Urinary bladder (tissue), 4 donors: ENCODE data around the gene TRIM60. TPM values are rescaled to one million over a fixed set of nuclear protein-coding genes. Genes with fewer than 3 reads are reported as not detected.
"Not testable (repeated sequence)": the region's sequence is repeated elsewhere in the genome, so short reads cannot be mapped to it uniquely, and the experiment has no call there.

Source experiments
- DNase-seq: peaks from one replicate; pipeline ENCODE4 v3.0.0-alpha.2; 2015; ENCODE audit errors: extremely low spot score
- H3K27ac ChIP-seq: one replicate; pipeline ENCODE4 v1.5.1; 2013; ENCODE audit warnings: low read depth, mild to moderate bottlenecking, moderate library complexity
- H3K36me3 ChIP-seq: one replicate; pipeline ENCODE4 v1.6.1; 2013; ENCODE audit warnings: mild to moderate bottlenecking, moderate library complexity; ENCODE audit not compliant: insufficient read depth
- H3K4me1 ChIP-seq: one replicate; pipeline ENCODE4 v1.6.1; 2013; ENCODE audit warnings: mild to moderate bottlenecking, moderate library complexity; ENCODE audit not compliant: insufficient read depth
- H3K4me3 ChIP-seq: one replicate; pipeline ENCODE4 v1.5.1; 2013; ENCODE audit warnings: low read depth, low read length
- WGBS: extraction: QIAGEN DNeasy Blood & Tissue Kit; methylation state at CpG from one replicate; pipeline ENCODE4 v1.1.7; 2013; 5-methylcytosine and 5-hydroxymethylcytosine counted together
- polyA plus RNA-seq: library from polyadenylated mRNA; stranded (reverse); fragments of 200-250 nt; gene quantifications from one replicate; pipeline ENCODE4 v1.2.3, GENCODE V29; 2013
- total RNA-seq: library from RNA; depleted of rRNA; stranded (reverse); fragments of >200 nt; gene quantifications from one replicate; pipeline ENCODE4 v1.2.3, GENCODE V29; 2014
- donor health status: healthy with polysubstance abuse.
- donor health status: healthy.

Gene TRIM60
- total and polyA plus RNA-seq, 2 donors = not detected

DNA sequence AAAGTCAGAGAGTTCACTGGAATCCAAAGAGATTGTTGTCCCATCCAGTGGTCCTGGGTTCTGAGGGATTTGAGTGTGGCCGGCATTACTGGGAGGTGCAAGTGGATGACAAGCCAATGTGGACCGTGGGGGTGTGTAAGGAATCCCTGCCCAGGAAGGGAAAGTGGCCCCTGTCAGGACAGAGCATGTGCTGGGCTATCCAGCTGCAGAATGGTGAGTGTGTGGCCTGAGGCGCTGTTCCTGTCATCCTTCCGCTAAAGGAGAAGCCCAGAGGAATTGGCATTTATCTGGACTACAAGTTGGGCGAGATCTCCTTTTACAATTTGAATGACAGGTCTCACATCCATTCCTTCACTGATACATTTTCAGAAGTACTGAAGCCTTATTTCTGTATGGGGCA is 20.4 kb upstream of the TRIM60 start:
- no peak for DNase-seq
- no peak overlapping the region for H3K4me3 ChIP-seq
- no peaks in the 10 kb centered on the region for H3K36me3 ChIP-seq
- WGBS = 75% methylated on average over 5 of the region's 5 CpGs
- no peak overlapping the region for H3K27ac ChIP-seq
- no peaks in the 10 kb centered on the region for H3K4me1 ChIP-seq

DNA sequence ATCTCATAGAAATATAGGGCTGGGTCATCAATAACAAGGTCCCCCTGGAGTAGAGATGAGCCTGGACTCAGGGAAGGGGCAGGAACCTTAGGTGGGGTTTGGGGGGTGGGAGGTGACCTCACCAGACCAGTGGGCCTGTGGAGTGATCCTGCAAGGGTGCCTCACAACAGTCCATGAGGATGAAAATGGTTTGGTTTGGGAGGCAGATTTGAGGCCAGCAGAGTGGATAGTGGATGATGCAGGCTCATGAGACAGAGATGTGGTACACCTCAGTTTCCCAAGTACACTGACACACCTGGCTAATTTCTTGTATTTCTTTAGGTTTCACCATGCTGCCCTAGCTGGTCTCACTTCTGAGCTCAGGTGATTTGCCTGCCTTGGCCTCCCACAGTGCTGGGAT is 18.1 kb upstream of the TRIM60 start:
- no peak overlapping the region for H3K27ac ChIP-seq
- DNase-seq = no peak
- H3K4me3 ChIP-seq = no peak overlapping the region
- no peaks in the 10 kb centered on the region for H3K4me1 ChIP-seq
- no peaks in the 10 kb centered on the region for H3K36me3 ChIP-seq

- WGBS = 67% methylated on average over 5 of the region's 5 CpGs
- DNase-seq = no peak
- Histone ChIP-seq H3K4me3 (no peak overlapping the region), H3K4me1 (no peaks in the 10 kb centered on the region), H3K27ac (no peak overlapping the region), H3K36me3 (no peaks in the 10 kb centered on the region)
Measured at GRCh38 chr4:165016971-165017370, 14.8 kb upstream of the TRIM60 start.

GRCh38 chr4:165019995-165020394 is 11.8 kb upstream of the TRIM60 start:
- not testable (repeated sequence) for H3K4me3 ChIP-seq, H3K4me1 ChIP-seq, H3K27ac ChIP-seq, H3K36me3 ChIP-seq, DNase-seq
- 94% methylated on average over 30 of the region's 30 CpGs for WGBS

- not testable (repeated sequence) for H3K4me3 ChIP-seq, H3K27ac ChIP-seq, DNase-seq, H3K36me3 ChIP-seq, H3K4me1 ChIP-seq
- WGBS = 95% methylated on average over 8 of the region's 8 CpGs
Measured at GRCh38 chr4:165025782-165026181, 6.0 kb upstream of the TRIM60 start.

DNA sequence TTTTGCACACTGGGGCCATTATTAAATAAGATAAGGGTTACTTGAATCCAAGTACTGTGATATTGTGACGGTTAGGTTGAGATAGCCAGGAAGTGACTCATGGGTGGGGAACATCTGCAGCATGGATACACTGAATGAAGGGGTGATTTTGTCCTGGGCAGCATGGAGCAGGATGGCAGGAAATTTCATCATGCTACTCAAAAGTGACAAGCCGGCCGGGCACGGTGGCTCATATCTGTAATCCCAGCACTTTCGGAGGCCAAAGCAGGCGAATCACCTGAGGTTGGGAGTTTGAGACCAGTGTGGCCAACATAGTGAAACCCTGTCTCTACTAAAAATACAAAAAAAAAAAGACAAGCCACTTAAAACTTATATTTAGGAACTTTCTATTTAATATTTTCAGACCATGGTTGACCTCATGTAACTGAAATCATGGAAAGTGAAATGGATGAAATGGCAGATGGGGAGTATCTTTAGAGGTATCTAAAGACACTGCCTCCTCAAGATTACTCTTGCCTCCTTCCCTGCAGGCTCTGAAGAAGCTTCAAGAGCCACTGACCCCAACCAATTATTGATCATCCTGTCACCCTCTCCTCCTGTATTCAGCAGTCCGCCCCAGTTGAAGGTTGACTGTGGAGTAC is 3.9 kb upstream of the TRIM60 start:
- no peaks in the 10 kb centered on the region for H3K4me1 ChIP-seq
- H3K4me3 ChIP-seq = no peak overlapping the region
- DNase-seq = no peak
- H3K36me3 ChIP-seq = no peaks in the 10 kb centered on the region
- 74% methylated on average over 7 of the region's 7 CpGs for WGBS
- no peak overlapping the region for H3K27ac ChIP-seq

DNA sequence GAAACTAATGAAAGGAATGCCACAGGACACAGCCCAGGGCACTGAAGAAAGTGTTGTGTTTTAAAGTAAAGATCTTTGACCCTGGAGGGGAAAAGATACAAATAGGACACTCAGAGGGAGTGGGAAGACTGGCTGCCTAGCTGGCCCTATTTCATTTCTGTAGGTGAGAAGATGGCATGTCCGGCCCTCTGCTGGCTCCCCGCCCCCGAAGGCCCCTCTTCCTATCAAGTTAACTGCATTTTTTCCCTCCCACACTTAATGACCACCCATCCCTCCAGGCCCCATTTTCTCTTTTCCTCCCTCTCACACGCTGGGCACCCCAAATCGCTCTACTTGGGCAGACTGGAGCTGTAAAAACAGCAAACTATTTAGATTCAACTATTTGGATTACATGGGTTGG is 16.4 kb downstream of the TRIM60 start:
- DNase-seq = no peak
- Histone ChIP-seq H3K4me3 (no peak overlapping the region), H3K36me3 (no peaks in the 10 kb centered on the region), H3K27ac (no peak overlapping the region), H3K4me1 (no peaks in the 10 kb centered on the region)
- 68% methylated on average over 5 of the region's 5 CpGs for WGBS

DNA sequence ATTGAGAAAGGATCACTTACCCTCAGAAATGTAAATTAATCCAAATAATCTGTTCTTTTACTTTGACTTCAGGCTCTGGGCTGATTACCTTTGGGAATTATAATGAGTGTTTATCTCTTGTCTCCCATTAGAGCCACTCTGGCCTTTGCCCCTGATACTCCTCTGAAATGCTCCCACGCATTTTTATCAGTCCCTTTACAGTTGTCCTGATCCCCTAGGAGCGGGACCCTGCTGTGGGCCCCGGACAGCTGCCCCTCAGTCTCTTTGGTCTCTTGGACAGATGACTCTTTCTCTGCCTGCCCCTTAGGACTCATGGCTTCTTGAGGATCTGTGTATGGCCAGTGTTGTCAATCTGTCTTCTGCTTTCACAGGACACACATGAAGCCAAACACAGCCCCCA is 20.8 kb downstream of the TRIM60 start:
- WGBS = 34% methylated on average over 3 of the region's 3 CpGs
- no peak for DNase-seq
- no peaks in the 10 kb centered on the region for H3K36me3 ChIP-seq
- no peak overlapping the region for H3K27ac ChIP-seq
- no peaks in the 10 kb centered on the region for H3K4me1 ChIP-seq
- no peak overlapping the region for H3K4me3 ChIP-seq

DNA sequence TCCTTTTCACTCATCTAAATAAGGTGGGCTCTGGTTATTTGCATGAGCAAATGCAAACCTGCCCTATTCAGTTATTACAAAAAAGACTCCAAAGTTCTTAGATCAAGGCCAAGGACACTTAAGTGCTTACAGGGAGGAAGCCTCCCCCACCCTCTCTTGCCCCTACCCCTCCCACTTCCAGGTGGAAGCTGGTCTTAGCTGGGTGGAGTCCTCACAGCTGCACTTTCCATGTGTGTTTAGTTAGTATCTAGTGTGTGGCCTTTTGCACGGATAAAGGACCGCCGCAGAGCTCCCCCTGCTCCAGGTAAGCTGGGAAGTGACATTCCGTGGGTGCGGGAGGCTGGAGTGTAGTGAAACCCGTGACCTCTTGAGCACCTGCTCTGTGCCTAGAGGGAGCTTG is 21.8 kb downstream of the TRIM60 start, which contains the start of gene TRIM75:
TSS of gene TRIM75 (plus strand) at position 222 of the 400 bp plus-strand sequence. CDS start 5,282 bp downstream, outside the sequence.
- Histone ChIP-seq H3K4me3 (no peak within 1 kb of the TSS), H3K36me3 (no peaks in the 10 kb centered on the region), H3K4me1 (no peaks in the 10 kb centered on the region), H3K27ac (no peak within 1 kb of the TSS)
- no peak for DNase-seq
- 76% methylated on average over 6 of the region's 6 CpGs for WGBS

- WGBS = 91% methylated on average over 9 of the region's 9 CpGs
- H3K4me1 ChIP-seq = no peaks in the 10 kb centered on the region
- H3K36me3 ChIP-seq = no peaks in the 10 kb centered on the region
- DNase-seq = no peak
- H3K4me3 ChIP-seq = no peak overlapping the region
- H3K27ac ChIP-seq = no peak overlapping the region
Measured at GRCh38 chr4:165055601-165056000, 23.8 kb downstream of the TRIM60 start.

GRCh38 chr4:165058666-165059065 is 26.9 kb downstream of the TRIM60 start:
- H3K4me3 ChIP-seq = no peak overlapping the region
- no peak overlapping the region for H3K27ac ChIP-seq
- H3K36me3 ChIP-seq = no peaks in the 10 kb centered on the region
- no peaks in the 10 kb centered on the region for H3K4me1 ChIP-seq
- WGBS = 65% methylated on average over 2 of the region's 2 CpGs
- no peak for DNase-seq

- 82% methylated on average over 4 of the region's 4 CpGs for WGBS
- Histone ChIP-seq H3K4me1 (no peaks in the 10 kb centered on the region), H3K4me3 (no peak overlapping the region), H3K27ac (no peak overlapping the region), H3K36me3 (no peaks in the 10 kb centered on the region)
- no peak for DNase-seq
Measured at GRCh38 chr4:165059386-165059785, 27.6 kb downstream of the TRIM60 start.

DNA sequence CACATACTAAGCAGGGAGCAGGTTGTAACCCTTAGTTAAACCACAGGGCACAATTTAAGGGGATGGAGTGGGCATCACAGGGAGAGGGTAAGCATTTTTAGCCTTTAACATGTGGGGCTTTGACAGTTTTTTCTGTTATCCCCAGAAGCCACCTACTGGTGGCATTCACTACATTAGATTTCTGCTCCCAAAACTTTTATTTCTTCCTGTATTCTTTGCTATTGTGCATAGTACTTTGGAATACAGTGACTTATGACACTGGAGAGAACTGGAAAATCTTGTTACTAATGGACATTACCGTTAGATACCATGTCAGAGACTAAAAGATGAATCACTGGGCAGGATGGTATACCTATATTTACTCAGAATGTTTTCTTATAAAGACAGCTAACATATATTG is 29.1 kb downstream of the TRIM60 start:
- H3K4me1 ChIP-seq = no peaks in the 10 kb centered on the region
- no peak overlapping the region for H3K27ac ChIP-seq
- no peak overlapping the region for H3K4me3 ChIP-seq
- 71% methylated on average over 1 of the region's 1 CpG for WGBS
- H3K36me3 ChIP-seq = no peaks in the 10 kb centered on the region
- no peak for DNase-seq

DNA sequence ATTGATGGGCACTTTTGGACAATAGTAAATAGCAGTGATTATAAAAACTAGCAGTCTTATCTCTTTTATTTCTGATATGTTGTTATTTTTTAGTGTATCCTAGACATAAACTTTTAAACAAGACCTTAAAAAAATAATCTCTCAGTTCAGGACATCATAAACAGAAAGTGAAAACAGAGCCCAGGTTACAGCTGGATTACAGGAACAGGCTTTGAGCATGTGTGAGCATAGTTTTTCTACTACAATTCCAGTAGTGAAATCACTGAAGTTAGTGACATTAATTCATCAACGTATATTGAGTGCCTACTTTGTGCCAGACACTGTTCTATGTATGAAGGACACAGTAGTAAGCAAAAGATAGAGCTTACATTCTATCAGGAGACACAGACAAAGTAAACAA is 38.8 kb downstream of the TRIM60 start:
- Histone ChIP-seq H3K4me1 (no peaks in the 10 kb centered on the region), H3K27ac (no peak overlapping the region), H3K36me3 (no peaks in the 10 kb centered on the region), H3K4me3 (no peak overlapping the region)
- no peak for DNase-seq
- WGBS = 58% methylated on average over 1 of the region's 1 CpG

GRCh38 chr4:165073346-165073745 is 41.5 kb downstream of the TRIM60 start:
- DNase-seq, H3K4me3 ChIP-seq, H3K4me1 ChIP-seq, H3K27ac ChIP-seq, H3K36me3 ChIP-seq: not testable (repeated sequence)
- WGBS = 41% methylated on average over 11 of the region's 11 CpGs
